Lower lobe of right lung (tissue), 2 donors: Measurements from ENCODE around the gene PLXNA4. TPM values are rescaled to one million over a fixed set of nuclear protein-coding genes. Genes with fewer than 3 reads are reported as not detected.

Source experiments
- ATAC-seq, 2 donors: fragments of 200-7000 bp; cut with Tn5 transposase; one replicate each; pipeline ENCODE4 v1.9.1; 2020 to 2022; ENCODE audit warnings: mild to moderate bottlenecking in 2 of 2, moderate library complexity in 2 of 2
- DNase-seq: peaks from one replicate; pipeline ENCODE4 v3.0.0-alpha.2; 2020
- H3K27ac ChIP-seq: fragments of 200-600 bp; one replicate; pipeline ENCODE4 v1.8.0; 2022
- H3K27me3 ChIP-seq: fragments of 200-600 bp; one replicate; pipeline ENCODE4 v1.8.0; 2022; ENCODE audit warnings: low read depth
- H3K36me3 ChIP-seq: fragments of 200-600 bp; one replicate; pipeline ENCODE4 v1.8.0; 2022; ENCODE audit warnings: mild to moderate bottlenecking
- H3K4me1 ChIP-seq: fragments of 200-600 bp; one replicate; pipeline ENCODE4 v1.8.0; 2022
- H3K4me3 ChIP-seq: fragments of 200-600 bp; one replicate; pipeline ENCODE4 v1.8.0; 2022; ENCODE audit warnings: mild to moderate bottlenecking
- H3K9me3 ChIP-seq: fragments of 200-600 bp; one replicate; pipeline ENCODE4 v1.8.0; 2022
- intact Hi-C: fragments of 100-400 bp; cut with DNase I; formaldehyde crosslinking; loops from one replicate; pipeline ENCODE4 v1.11.0; 2022
- total RNA-seq: library from RNA; stranded (reverse); fragmentation: NEBNext Ultra II Directional; extraction: Animal tissue kit (Norgen Biotek cat#: 25700); gene quantifications from one replicate; pipeline ENCODE4 v1.2.1, GENCODE V29; 2021
- TF ChIP-seq, protein P1 (sequence below): fragments of 200-600 bp; IDR thresholded peaks from one replicate; pipeline ENCODE4 v1.8.0; 2022; ENCODE audit warnings: antibody characterized with exemption, mild to moderate bottlenecking
- donor health status: DM: no; HTN: yes; CAD: no; lungs with severe emphysema.

PLXNA4 gene
- total RNA-seq, 1 donor from 2014 or later = 4.3 TPM

GRCh38 chr7:132269718-132270117, 306.6 kb downstream of the PLXNA4 start:
- H3K36me3 ChIP-seq = no peaks in the 10 kb centered on the region
- intact Hi-C loops = no loop called here
- TF ChIP-seq, protein P1, sequence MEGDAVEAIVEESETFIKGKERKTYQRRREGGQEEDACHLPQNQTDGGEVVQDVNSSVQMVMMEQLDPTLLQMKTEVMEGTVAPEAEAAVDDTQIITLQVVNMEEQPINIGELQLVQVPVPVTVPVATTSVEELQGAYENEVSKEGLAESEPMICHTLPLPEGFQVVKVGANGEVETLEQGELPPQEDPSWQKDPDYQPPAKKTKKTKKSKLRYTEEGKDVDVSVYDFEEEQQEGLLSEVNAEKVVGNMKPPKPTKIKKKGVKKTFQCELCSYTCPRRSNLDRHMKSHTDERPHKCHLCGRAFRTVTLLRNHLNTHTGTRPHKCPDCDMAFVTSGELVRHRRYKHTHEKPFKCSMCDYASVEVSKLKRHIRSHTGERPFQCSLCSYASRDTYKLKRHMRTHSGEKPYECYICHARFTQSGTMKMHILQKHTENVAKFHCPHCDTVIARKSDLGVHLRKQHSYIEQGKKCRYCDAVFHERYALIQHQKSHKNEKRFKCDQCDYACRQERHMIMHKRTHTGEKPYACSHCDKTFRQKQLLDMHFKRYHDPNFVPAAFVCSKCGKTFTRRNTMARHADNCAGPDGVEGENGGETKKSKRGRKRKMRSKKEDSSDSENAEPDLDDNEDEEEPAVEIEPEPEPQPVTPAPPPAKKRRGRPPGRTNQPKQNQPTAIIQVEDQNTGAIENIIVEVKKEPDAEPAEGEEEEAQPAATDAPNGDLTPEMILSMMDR = no peak
- no peaks in the 10 kb centered on the region for H3K9me3 ChIP-seq
- H3K4me3 ChIP-seq = no peak overlapping the region
- no peak for DNase-seq
- no peaks in the 10 kb centered on the region for H3K4me1 ChIP-seq
- no peak overlapping the region for H3K27ac ChIP-seq
- H3K27me3 ChIP-seq = no peaks in the 10 kb centered on the region
- ATAC-seq = no peak

- TF ChIP-seq, protein P1 = no peak
- no peaks in the 10 kb centered on the region for H3K4me1 ChIP-seq
- H3K36me3 ChIP-seq = no peaks in the 10 kb centered on the region
- H3K9me3 ChIP-seq = no peaks in the 10 kb centered on the region
- no peaks in the 10 kb centered on the region for H3K27me3 ChIP-seq
- DNase-seq (no peak), ATAC-seq (no peak)
- no peak overlapping the region for H3K27ac ChIP-seq
- no peak overlapping the region for H3K4me3 ChIP-seq
- intact Hi-C loops = no loop called here
These were observed 313.1 kb downstream of the PLXNA4 start for GRCh38 chr7:132263151-132263550.

DNA sequence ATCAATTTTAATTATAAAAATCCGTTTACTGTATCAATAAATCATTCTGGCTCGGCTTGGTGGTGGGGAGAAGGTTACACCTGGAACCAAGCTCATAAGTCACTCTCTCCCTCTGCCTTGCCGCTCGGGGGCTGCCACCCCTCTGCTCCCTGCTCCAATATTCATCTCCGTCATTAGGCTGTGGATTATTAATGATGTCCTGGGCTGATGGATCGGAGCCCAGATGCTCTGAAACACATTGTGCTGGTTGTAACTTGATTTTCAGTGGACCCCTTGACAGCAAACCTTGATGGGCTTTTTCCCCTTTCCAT, 314.2 kb downstream of the PLXNA4 start:
- TF ChIP-seq, protein P1 = no peak
- DNase-seq (no peak), ATAC-seq (no peak)
- Histone ChIP-seq H3K4me1 (no peaks in the 10 kb centered on the region), H3K27ac (no peak overlapping the region), H3K36me3 (no peaks in the 10 kb centered on the region), H3K27me3 (no peaks in the 10 kb centered on the region), H3K9me3 (no peaks in the 10 kb centered on the region), H3K4me3 (no peak overlapping the region)
- intact Hi-C loops = no loop called here

DNA sequence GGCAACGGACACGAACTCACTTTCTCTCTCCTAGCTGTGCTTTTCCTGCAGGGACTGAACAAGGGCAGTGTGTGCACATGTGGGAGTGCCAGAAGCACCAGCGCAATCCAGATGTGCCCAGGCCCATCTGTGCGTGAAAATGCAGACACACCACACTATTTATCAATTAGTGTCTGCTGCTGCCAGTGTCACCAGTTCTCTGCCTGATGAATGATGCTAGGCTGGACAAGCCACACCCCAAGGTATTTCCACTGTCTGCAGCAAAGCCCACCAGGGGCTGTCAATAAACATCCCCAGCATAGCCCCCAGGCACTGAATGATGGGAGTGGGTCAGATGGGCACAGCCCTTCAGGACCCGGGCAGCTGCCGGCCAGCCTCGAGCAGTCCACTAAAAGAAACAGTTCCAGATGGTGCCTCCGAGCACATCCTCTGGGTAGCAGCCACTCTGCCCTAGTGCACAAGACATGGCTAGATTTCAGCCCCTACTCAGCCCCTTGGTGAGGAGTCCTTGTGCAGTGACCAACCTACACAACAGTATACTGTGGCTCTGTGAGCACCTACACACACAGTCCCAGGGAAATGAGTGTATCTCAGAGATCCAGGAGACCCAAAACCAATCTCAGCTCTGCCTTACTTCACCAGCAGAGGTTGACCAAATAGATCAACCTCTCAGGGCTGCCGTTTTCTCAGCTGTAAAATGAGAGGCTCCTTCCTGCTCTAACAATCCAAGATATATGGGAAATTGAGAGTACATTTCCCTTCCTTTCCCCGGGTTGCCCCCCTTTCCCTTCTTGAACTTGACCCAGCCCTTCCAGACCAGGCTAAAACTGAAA, 314.7 kb downstream of the PLXNA4 start:
- Histone ChIP-seq H3K27me3 (no peaks in the 10 kb centered on the region), H3K4me3 (no peak overlapping the region), H3K36me3 (no peaks in the 10 kb centered on the region), H3K27ac (no peak overlapping the region), H3K4me1 (no peaks in the 10 kb centered on the region), H3K9me3 (no peaks in the 10 kb centered on the region)
- TF ChIP-seq, protein P1 = no peak
- ATAC-seq = no peak
- intact Hi-C loops = no loop called here
- no peak for DNase-seq

GRCh38 chr7:132258231-132258630, 318.0 kb downstream of the PLXNA4 start:
- Histone ChIP-seq H3K27me3 (no peaks in the 10 kb centered on the region), H3K4me3 (no peak overlapping the region), H3K27ac (no peak overlapping the region), H3K4me1 (no peaks in the 10 kb centered on the region), H3K36me3 (no peaks in the 10 kb centered on the region), H3K9me3 (no peaks in the 10 kb centered on the region)
- intact Hi-C loops = no loop called here
- ATAC-seq (no peak), DNase-seq (no peak)
- TF ChIP-seq, protein P1 = no peak
